ENCODE data around the gene NUDCD2.

GRCh38 chr5:163448491-163448890 is 11.4 kb downstream of the NUDCD2 start:
- TF ChIP-seq CTCF (IDR thresholded peaks at IDR 0.05), result no peak
- TF ChIP-seq EZH2phosphoT487 (IDR thresholded peaks at IDR 0.05; ENCODE audit: borderline replicate concordance, low read depth), result no peak
